ENCODE data around the gene OGFOD2. TPM values are rescaled to one million over a fixed set of nuclear protein-coding genes. Genes with fewer than 3 reads are reported as not detected.
"Not testable (repeated sequence)": the region's sequence is repeated elsewhere in the genome, so short reads cannot be mapped to it uniquely, and the experiment has no call there.

Gene OGFOD2
- polyA plus RNA-seq, 1 donor (not counting 4 experiments of a cell fraction or from before 2014, with no cell fraction given) = 6.9 TPM

GRCh38 chr12:123011701-123012100 is 36.7 kb downstream of the OGFOD2 start:
- peaks cover 2 to 13% of the 10 kb centered on the region in 2 experiments for H3K36me3 ChIP-seq (ENCODE audit: control insufficient read depth in 2 of 2, extremely low read depth in 1 of 2, insufficient read depth in 2 of 2, low read length in 2 of 2)
- FAIRE-seq = no peak
- dilution Hi-C loops (cut with MboI; ENCODE audit: extremely low pct_ligation_motif_present, low sequenced_read_pairs) = no loop called here

GRCh38 chr12:123013185-123014095 is 38.4 kb downstream of the OGFOD2 start:
- H3K9me3 ChIP-seq (ENCODE audit: control insufficient read depth, low read depth, low read length) = no peaks in the 10 kb centered on the region
- H3K9ac ChIP-seq (ENCODE audit: control insufficient read depth, extremely low read depth, insufficient read depth, low read length) = no peak overlapping the region
- TF ChIP-seq EZH2 (IDR thresholded peaks at IDR 0.05; ENCODE audit: low read length) (no peak), CTCF (optimal IDR thresholded peaks at IDR 0.05 in 1 of 3, IDR thresholded peaks at IDR 0.05 in 1 of 3, conservative IDR thresholded peaks at IDR 0.05 in 1 of 3; ENCODE audit: extremely low read depth in 1 of 3, insufficient read depth in 2 of 3, low read length in 3 of 3) (no peak)
- no peaks in the 10 kb centered on the region for H3K9me1 ChIP-seq (ENCODE audit: control insufficient read depth, extremely low read depth, insufficient read depth, low read length)
- no peak overlapping the region for H3K4me2 ChIP-seq (ENCODE audit: control insufficient read depth, extremely low read depth, insufficient read depth, low read depth, low read length)
- H3K79me2 ChIP-seq (ENCODE audit: control insufficient read depth, insufficient read depth, low read length) = no peaks in the 10 kb centered on the region
- H3K27me3 ChIP-seq (ENCODE audit: control insufficient read depth, extremely low read depth, insufficient read depth, low read length) = no peaks in the 10 kb centered on the region
- dilution Hi-C loops (cut with MboI; ENCODE audit: extremely low pct_ligation_motif_present, low sequenced_read_pairs) = no loop called here
- peaks cover 2 to 12% of the 10 kb centered on the region in 2 experiments for H3K36me3 ChIP-seq (ENCODE audit: control insufficient read depth in 2 of 2, extremely low read depth in 1 of 2, insufficient read depth in 2 of 2, low read length in 2 of 2)
- H3K27ac ChIP-seq (ENCODE audit: control insufficient read depth, insufficient read depth, low read length) = no peak overlapping the region
- H2AFZ ChIP-seq (ENCODE audit: control insufficient read depth, low read length) = no peak overlapping the region
- H4K20me1 ChIP-seq (ENCODE audit: control insufficient read depth, extremely low read depth, insufficient read depth, low read length) = no peaks in the 10 kb centered on the region
- no peaks in the 10 kb centered on the region for H3K4me1 ChIP-seq (ENCODE audit: control insufficient read depth, extremely low read depth, insufficient read depth, low read length)
- DNase-seq (ENCODE audit: low read depth, low spot score) (no peak), FAIRE-seq (no peak)
- no peak overlapping the region for H3K4me3 ChIP-seq (ENCODE audit: control insufficient read depth in 2 of 3, extremely low read depth in 1 of 3, insufficient read depth in 2 of 3, low read depth in 1 of 3, low read length in 3 of 3)

More at GRCh38 chr12:123011701-123012100, 36.7 kb downstream of the OGFOD2 start:
- H3K4me2 ChIP-seq (ENCODE audit: control insufficient read depth, extremely low read depth, insufficient read depth, low read depth, low read length) = no peak overlapping the region
- H2AFZ ChIP-seq (ENCODE audit: control insufficient read depth, low read length) = no peak overlapping the region
- H3K27ac ChIP-seq (ENCODE audit: control insufficient read depth, insufficient read depth, low read length) = no peak overlapping the region
- no peaks in the 10 kb centered on the region for H3K9me3 ChIP-seq (ENCODE audit: control insufficient read depth, low read depth, low read length)
- no peaks in the 10 kb centered on the region for H3K79me2 ChIP-seq (ENCODE audit: control insufficient read depth, insufficient read depth, low read length)
- DNase-seq (ENCODE audit: low read depth, low spot score) = no peak
- no peaks in the 10 kb centered on the region for H3K4me1 ChIP-seq (ENCODE audit: control insufficient read depth, extremely low read depth, insufficient read depth, low read length)
- no peak overlapping the region for H3K4me3 ChIP-seq (ENCODE audit: control insufficient read depth in 2 of 3, extremely low read depth in 1 of 3, insufficient read depth in 2 of 3, low read depth in 1 of 3, low read length in 3 of 3)
- no peak for TF ChIP-seq EZH2 (IDR thresholded peaks at IDR 0.05; ENCODE audit: low read length)
- TF ChIP-seq CTCF (optimal IDR thresholded peaks at IDR 0.05 in 1 of 3, IDR thresholded peaks at IDR 0.05 in 1 of 3, conservative IDR thresholded peaks at IDR 0.05 in 1 of 3; ENCODE audit: extremely low read depth in 1 of 3, insufficient read depth in 2 of 3, low read length in 3 of 3) = no peak
- no peaks in the 10 kb centered on the region for H4K20me1 ChIP-seq (ENCODE audit: control insufficient read depth, extremely low read depth, insufficient read depth, low read length)
- no peaks in the 10 kb centered on the region for H3K9me1 ChIP-seq (ENCODE audit: control insufficient read depth, extremely low read depth, insufficient read depth, low read length)
- H3K9ac ChIP-seq (ENCODE audit: control insufficient read depth, extremely low read depth, insufficient read depth, low read length) = no peak overlapping the region
- no peaks in the 10 kb centered on the region for H3K27me3 ChIP-seq (ENCODE audit: control insufficient read depth, extremely low read depth, insufficient read depth, low read length)

GRCh38 chr12:123014473-123014872 is 39.4 kb downstream of the OGFOD2 start:
- H3K9ac ChIP-seq (ENCODE audit: control insufficient read depth, extremely low read depth, insufficient read depth, low read length); dilution Hi-C loops (cut with MboI; ENCODE audit: extremely low pct_ligation_motif_present, low sequenced_read_pairs); H3K9me1 ChIP-seq (ENCODE audit: control insufficient read depth, extremely low read depth, insufficient read depth, low read length); FAIRE-seq; H3K4me3 ChIP-seq (ENCODE audit: control insufficient read depth in 2 of 3, extremely low read depth in 1 of 3, insufficient read depth in 2 of 3, low read depth in 1 of 3, low read length in 3 of 3); H3K27me3 ChIP-seq (ENCODE audit: control insufficient read depth, extremely low read depth, insufficient read depth, low read length); H3K27ac ChIP-seq (ENCODE audit: control insufficient read depth, insufficient read depth, low read length); H4K20me1 ChIP-seq (ENCODE audit: control insufficient read depth, extremely low read depth, insufficient read depth, low read length); H3K79me2 ChIP-seq (ENCODE audit: control insufficient read depth, insufficient read depth, low read length); H3K4me2 ChIP-seq (ENCODE audit: control insufficient read depth, extremely low read depth, insufficient read depth, low read depth, low read length); H3K36me3 ChIP-seq (ENCODE audit: control insufficient read depth in 2 of 2, extremely low read depth in 1 of 2, insufficient read depth in 2 of 2, low read length in 2 of 2); DNase-seq (ENCODE audit: low read depth, low spot score); H2AFZ ChIP-seq (ENCODE audit: control insufficient read depth, low read length); H3K9me3 ChIP-seq (ENCODE audit: control insufficient read depth, low read depth, low read length); H3K4me1 ChIP-seq (ENCODE audit: control insufficient read depth, extremely low read depth, insufficient read depth, low read length): not testable (repeated sequence)
